Gastrocnemius medialis (tissue), 4 donors: ENCODE data around the gene PIH1D1. TPM values are rescaled to one million over a fixed set of nuclear protein-coding genes. Genes with fewer than 3 reads are reported as not detected.

ENCODE experiments used
- ATAC-seq, 2 donors: fragments of 150-250 bp; one replicate each; pipeline ENCODE4 v1.9.1; 2016
- DNase-seq, 2 donors: peaks; one replicate each; pipeline ENCODE4 v3.0.0-alpha.2; 2019
- H3K27ac ChIP-seq, 4 donors: fragments of 200-600 bp; sonication (generic); 1 replicate in 1 of 4; 2 replicates in 3 of 4; pipeline ENCODE4 v1.5.1; 2016 to 2018; ENCODE audit warnings: mild to moderate bottlenecking in 2 of 4, moderate library complexity in 1 of 4
- H3K27me3 ChIP-seq, 3 donors: fragments of 200-600 bp; sonication (generic) in 2 of 3; 1 replicate in 1 of 3; 2 replicates in 2 of 3; pipeline versions ENCODE4 v1.5.1 to v1.6.0; 2016 to 2019; ENCODE audit warnings: mild to moderate bottlenecking in 1 of 3, moderate library complexity in 1 of 3
- H3K36me3 ChIP-seq, 2 donors: fragments of 200-600 bp; sonication (generic) in 1 of 2; one replicate each; pipeline ENCODE4 v1.5.1; 2017 to 2018
- H3K4me1 ChIP-seq, 2 donors: fragments of 200-600 bp; sonication (generic) in 1 of 2; one replicate each; pipeline ENCODE4 v1.5.1; 2016 to 2017; ENCODE audit warnings: mild to moderate bottlenecking in 2 of 2
- H3K4me3 ChIP-seq, 4 donors: fragments of 200-600 bp; sonication (generic) in 3 of 4; 1 replicate in 1 of 4; 2 replicates in 3 of 4; pipeline ENCODE4 v1.5.1; 2016 to 2019; ENCODE audit warnings: mild to moderate bottlenecking in 2 of 4
- H3K9me3 ChIP-seq, 3 donors: fragments of 200-600 bp; sonication (generic) in 2 of 3; 1 replicate in 1 of 3; 2 replicates in 2 of 3; pipeline ENCODE4 v1.5.1; 2016 to 2019
- POLR2A ChIP-seq, 2 donors: fragments of 450-650 bp; IDR thresholded peaks; one replicate each; pipeline ENCODE4 v1.6.1; 2017; ENCODE audit warnings: antibody characterized with exemption in 2 of 2, mild to moderate bottlenecking in 2 of 2, moderate library complexity in 2 of 2
- in situ Hi-C, 4 donors: fragments of 200-750 bp; cut with MboI; loops; one replicate each; pipeline versions ENCODE4 v1.15.0 to v1.8.0; 2017; ENCODE audit warnings: low sequenced_read_pairs in 4 of 4
- intact Hi-C: fragments of 100-400 bp; cut with DNase I; formaldehyde crosslinking; loops from one replicate; pipeline ENCODE4 v1.15.1; 2023; ENCODE audit warnings: low total_unique reads
- total RNA-seq, 4 donors: library from RNA; depleted of rRNA; stranded (reverse); fragments of >200 nt; gene quantifications; one replicate each; pipeline versions ENCODE4 v1.1.0 to v1.2.3, GENCODE V29; 2016
- TF ChIP-seq, protein P1 (sequence below), 5 experiments: fragments of 450-650 bp in 3 of 5; fragments of 200-600 bp in 2 of 5; sonication (generic) in 2 of 5; IDR thresholded peaks in 4 of 5; conservative IDR thresholded peaks in 1 of 5; 1 replicate in 4 of 5; 2 replicates in 1 of 5; pipeline ENCODE4 v1.5.1; 2016 to 2019; ENCODE audit warnings: antibody characterized with exemption in 5 of 5, mild to moderate bottlenecking in 3 of 5, moderate library complexity in 3 of 5

Gene PIH1D1
- total RNA-seq, 4 donors from 2014 or later: 41.9 to 107 (median 79.0) TPM

DNA sequence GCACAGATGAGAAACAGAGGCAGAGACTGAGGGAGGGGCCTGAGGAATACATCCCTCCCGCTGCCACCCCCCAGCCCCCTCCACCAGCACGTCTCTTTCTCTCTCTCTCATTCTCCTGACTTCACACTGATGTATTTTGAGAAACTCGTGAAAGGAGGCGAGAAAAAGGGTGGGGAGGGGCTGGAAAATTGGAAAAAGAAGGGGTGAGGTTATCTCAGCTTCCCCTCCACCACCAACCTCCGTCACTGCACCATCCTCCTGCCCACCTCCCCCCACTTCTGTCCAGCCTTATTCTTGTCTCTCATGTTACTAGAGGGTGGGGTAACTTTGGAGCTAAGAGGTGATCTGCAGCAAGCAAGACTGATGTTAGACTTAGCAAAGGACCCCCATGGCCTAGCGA, 11.8 kb downstream of the PIH1D1 start:
- DNase-seq: no peak
- intact Hi-C loops: no loop called here
- in situ Hi-C loops: loop anchor here (5.0 to 10.0 kb wide), 4 partner anchors 45 to 215 kb away; partner anchors contain the start of gene KASH5 (in 1 of the 4)
- no peak for ATAC-seq
- Histone ChIP-seq H3K27ac (no peak overlapping the region), H3K9me3 (no peaks in the 10 kb centered on the region), H3K27me3 (peaks cover 62 to 72% (median 72%) of the 10 kb centered on the region in 3 donors), H3K4me3 (peak overlapping the region in 1 of 4 donors; percentile 37), H3K36me3 (no peaks in the 10 kb centered on the region), H3K4me1 (no peaks in the 10 kb centered on the region)
- TF ChIP-seq, protein P1, sequence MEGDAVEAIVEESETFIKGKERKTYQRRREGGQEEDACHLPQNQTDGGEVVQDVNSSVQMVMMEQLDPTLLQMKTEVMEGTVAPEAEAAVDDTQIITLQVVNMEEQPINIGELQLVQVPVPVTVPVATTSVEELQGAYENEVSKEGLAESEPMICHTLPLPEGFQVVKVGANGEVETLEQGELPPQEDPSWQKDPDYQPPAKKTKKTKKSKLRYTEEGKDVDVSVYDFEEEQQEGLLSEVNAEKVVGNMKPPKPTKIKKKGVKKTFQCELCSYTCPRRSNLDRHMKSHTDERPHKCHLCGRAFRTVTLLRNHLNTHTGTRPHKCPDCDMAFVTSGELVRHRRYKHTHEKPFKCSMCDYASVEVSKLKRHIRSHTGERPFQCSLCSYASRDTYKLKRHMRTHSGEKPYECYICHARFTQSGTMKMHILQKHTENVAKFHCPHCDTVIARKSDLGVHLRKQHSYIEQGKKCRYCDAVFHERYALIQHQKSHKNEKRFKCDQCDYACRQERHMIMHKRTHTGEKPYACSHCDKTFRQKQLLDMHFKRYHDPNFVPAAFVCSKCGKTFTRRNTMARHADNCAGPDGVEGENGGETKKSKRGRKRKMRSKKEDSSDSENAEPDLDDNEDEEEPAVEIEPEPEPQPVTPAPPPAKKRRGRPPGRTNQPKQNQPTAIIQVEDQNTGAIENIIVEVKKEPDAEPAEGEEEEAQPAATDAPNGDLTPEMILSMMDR (IDR thresholded peaks at IDR 0.05 in 4 of 5, conservative IDR thresholded peaks at IDR 0.05 in 1 of 5): no peak
- TF ChIP-seq POLR2A (IDR thresholded peaks at IDR 0.05): no peak

- no peak for ATAC-seq
- H3K9me3 ChIP-seq: no peaks in the 10 kb centered on the region
- no peaks in the 10 kb centered on the region for H3K4me1 ChIP-seq
- in situ Hi-C loops: no loop called here
- H3K27me3 ChIP-seq: peaks cover 75 to 88% (median 88%) of the 10 kb centered on the region in 3 donors
- TF ChIP-seq, protein P1 (IDR thresholded peaks at IDR 0.05 in 4 of 5, conservative IDR thresholded peaks at IDR 0.05 in 1 of 5): no peak
- no peak for TF ChIP-seq POLR2A (IDR thresholded peaks at IDR 0.05)
- no peak for DNase-seq
- H3K36me3 ChIP-seq: no peaks in the 10 kb centered on the region
- H3K27ac ChIP-seq: no peak overlapping the region
- intact Hi-C loops: no loop called here
- no peak overlapping the region for H3K4me3 ChIP-seq
Observed at GRCh38 chr19:49438261-49438660, 13.4 kb downstream of the PIH1D1 start.

DNA sequence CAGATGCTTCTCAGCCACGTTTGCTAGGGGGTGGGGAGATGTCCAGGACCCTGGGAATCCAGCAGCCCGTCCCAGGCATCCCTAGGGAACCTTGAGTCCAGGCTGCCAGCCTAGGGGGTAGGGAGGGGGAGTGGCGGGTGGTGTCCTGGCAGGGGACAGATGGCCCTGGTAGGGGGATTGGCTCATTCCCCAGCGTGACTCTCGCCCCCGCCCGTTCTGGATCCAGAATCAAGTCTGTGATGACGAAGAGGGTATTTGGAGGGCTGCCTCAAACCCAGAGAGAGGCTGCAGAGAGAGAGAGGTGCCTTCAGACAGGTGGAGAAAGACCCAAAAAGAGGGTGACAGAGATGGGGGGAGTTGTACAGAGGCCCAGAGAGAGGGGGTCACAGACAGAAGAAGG, 14.4 kb downstream of the PIH1D1 start:
- Histone ChIP-seq H3K4me3 (no peak overlapping the region), H3K36me3 (no peaks in the 10 kb centered on the region), H3K9me3 (no peaks in the 10 kb centered on the region), H3K27ac (no peak overlapping the region), H3K4me1 (no peaks in the 10 kb centered on the region), H3K27me3 (peaks cover 82 to 96% (median 91%) of the 10 kb centered on the region in 3 donors)
- no peak for TF ChIP-seq POLR2A (IDR thresholded peaks at IDR 0.05)
- TF ChIP-seq, protein P1 (IDR thresholded peaks at IDR 0.05 in 4 of 5, conservative IDR thresholded peaks at IDR 0.05 in 1 of 5): no peak
- ATAC-seq: no peak
- no peak for DNase-seq
- intact Hi-C loops: no loop called here
- in situ Hi-C loops: no loop called here

- no peak for TF ChIP-seq POLR2A (IDR thresholded peaks at IDR 0.05)
- TF ChIP-seq, protein P1 (IDR thresholded peaks at IDR 0.05 in 4 of 5, conservative IDR thresholded peaks at IDR 0.05 in 1 of 5): no peak
- no peak overlapping the region for H3K4me3 ChIP-seq
- H3K4me1 ChIP-seq: no peaks in the 10 kb centered on the region
- no peak for ATAC-seq
- intact Hi-C loops (no loop called here), in situ Hi-C loops (no loop called here)
- no peaks in the 10 kb centered on the region for H3K9me3 ChIP-seq
- peaks cover 82 to 96% (median 91%) of the 10 kb centered on the region in 3 donors for H3K27me3 ChIP-seq
- H3K36me3 ChIP-seq: no peaks in the 10 kb centered on the region
- no peak overlapping the region for H3K27ac ChIP-seq
- DNase-seq: no peak
Observed at GRCh38 chr19:49436381-49437017, 15.1 kb downstream of the PIH1D1 start.
